CD4-positive, CD25-positive, alpha-beta regulatory T cell (primary cell): ENCODE data around the gene DRC7. TPM values are rescaled to one million over a fixed set of nuclear protein-coding genes. Genes with fewer than 3 reads are reported as not detected.

Experiments used
- ATAC-seq, 2 donors: fragments of 150-1000 bp; cut with Tn5 transposase; one replicate each; pipeline ENCODE4 v1.10.0; 2021; ENCODE audit warnings: low read depth in 2 of 2, moderate number of reproducible peaks in 2 of 2, moderate library complexity in 1 of 2
- DNase-seq, 3 donors: peaks; one replicate each; pipeline versions ENCODE4 v3.0.0 to v3.0.0-alpha.2; 2012 to 2022; ENCODE audit warnings: mixed read lengths in 1 of 3
- H3K27ac ChIP-seq: one replicate; pipeline ENCODE4 v1.7.0; 2013; ENCODE audit warnings: mild to moderate bottlenecking, low read length; ENCODE audit not compliant: insufficient read depth, poor library complexity, severe bottlenecking
- H3K27me3 ChIP-seq: one replicate; pipeline ENCODE4 v1.7.0; 2013; ENCODE audit warnings: low read length; ENCODE audit not compliant: control insufficient read depth, insufficient read depth
- H3K36me3 ChIP-seq: one replicate; pipeline ENCODE4 v1.7.0; 2013; ENCODE audit warnings: mild to moderate bottlenecking, low read length, moderate library complexity; ENCODE audit not compliant: control insufficient read depth, insufficient read depth
- H3K4me1 ChIP-seq: 2 replicates; pipeline ENCODE4 v1.7.0; 2013; ENCODE audit warnings: mild to moderate bottlenecking, low read length; ENCODE audit not compliant: insufficient read depth, control insufficient read depth, poor library complexity, severe bottlenecking
- H3K4me3 ChIP-seq: one replicate; pipeline ENCODE4 v1.7.0; 2013; ENCODE audit warnings: low read depth, mild to moderate bottlenecking, low read length, moderate library complexity
- H3K9me3 ChIP-seq, 2 experiments: 1 replicate in 1 of 2; 2 replicates in 1 of 2; pipeline ENCODE4 v1.7.0; 2013; ENCODE audit warnings: low read length in 2 of 2, mild to moderate bottlenecking in 1 of 2, moderate library complexity in 1 of 2; ENCODE audit not compliant: control insufficient read depth in 2 of 2
- H3K27ac Mint-ChIP-seq, 3 donors: one replicate each; pipeline ENCODE4 v1.8.0; 2020 to 2022; ENCODE audit warnings: mild to moderate bottlenecking in 3 of 3, mixed read lengths in 3 of 3, moderate library complexity in 2 of 3
- H3K27me3 Mint-ChIP-seq: one replicate; pipeline ENCODE4 v1.8.0; 2022; ENCODE audit warnings: mild to moderate bottlenecking, mixed read lengths
- H3K36me3 Mint-ChIP-seq: one replicate; pipeline ENCODE4 v1.8.0; 2020; ENCODE audit warnings: mixed read lengths
- H3K4me1 Mint-ChIP-seq, 4 donors: one replicate each; pipeline ENCODE4 v1.8.0; 2020 to 2022; ENCODE audit warnings: mixed read lengths in 4 of 4, mild to moderate bottlenecking in 1 of 4
- H3K4me3 Mint-ChIP-seq, 4 donors: one replicate each; pipeline ENCODE4 v1.8.0; 2020 to 2022; ENCODE audit warnings: mild to moderate bottlenecking in 4 of 4, mixed read lengths in 4 of 4, moderate library complexity in 3 of 4
- H3K9me3 Mint-ChIP-seq, 7 donors: one replicate each; pipeline ENCODE4 v1.8.0; 2020 to 2022; ENCODE audit warnings: mixed read lengths in 7 of 7, mild to moderate bottlenecking in 3 of 7, moderate library complexity in 2 of 7
- polyA plus RNA-seq, 4 donors: library from polyadenylated mRNA; unstranded; fragments of 300-500 nt; fragmentation: Illumina TruSeq; gene quantifications; one replicate each; pipeline ENCODE4 v1.2.3, GENCODE V29; 2021
- total RNA-seq: library from RNA; stranded (reverse); gene quantifications from one replicate; pipeline ENCODE4 v1.2.3, GENCODE V29; 2022

DRC7 gene
- total and polyA plus RNA-seq, 5 donors from 2014 or later: not detected

GRCh38 chr16:57648581-57649442 is 45.8 kb upstream of the DRC7 start:
- Histone ChIP-seq H3K27me3 (no peaks in the 10 kb centered on the region), H3K4me3 (no peak overlapping the region), H3K9me3 (no peaks in the 10 kb centered on the region), H3K4me1 (peaks cover 14% of the 10 kb centered on the region), H3K36me3 (no peaks in the 10 kb centered on the region), H3K27ac (no peak overlapping the region)
- Mint-ChIP-seq H3K9me3 (no peaks in the 10 kb centered on the region), H3K27ac (peak overlapping the region in 2 of 3 donors; percentile 20 to 38), H3K27me3 (peaks cover 16% of the 10 kb centered on the region), H3K36me3 (no peaks in the 10 kb centered on the region), H3K4me1 (peaks cover 0 to 22% (median 11%) of the 10 kb centered on the region in 4 donors), H3K4me3 (peak overlapping the region in 1 of 4 donors; percentile 28)
- DNase-seq: peak; percentile 69 to 83 (median 80)
- ATAC-seq: peak; percentile 75 to 82

GRCh38 chr16:57649443-57649751 is 45.2 kb upstream of the DRC7 start:
- no peaks in the 10 kb centered on the region for H3K36me3 ChIP-seq
- no peaks in the 10 kb centered on the region for H3K27me3 ChIP-seq
- no peaks in the 10 kb centered on the region for H3K36me3 Mint-ChIP-seq
- H3K27ac ChIP-seq: no peak overlapping the region
- peaks cover 0 to 22% (median 11%) of the 10 kb centered on the region in 4 donors for H3K4me1 Mint-ChIP-seq
- H3K4me3 Mint-ChIP-seq: no peak overlapping the region
- H3K4me3 ChIP-seq: no peak overlapping the region
- no peak for DNase-seq
- H3K9me3 ChIP-seq: no peaks in the 10 kb centered on the region
- no peak for ATAC-seq
- H3K27me3 Mint-ChIP-seq: peaks cover 16% of the 10 kb centered on the region
- no peaks in the 10 kb centered on the region for H3K9me3 Mint-ChIP-seq
- peaks cover 14% of the 10 kb centered on the region for H3K4me1 ChIP-seq
- H3K27ac Mint-ChIP-seq: peak overlapping the region in 2 of 3 donors; percentile 20 to 38

- H3K9me3 ChIP-seq: no peaks in the 10 kb centered on the region
- ATAC-seq (no peak), DNase-seq (no peak)
- no peaks in the 10 kb centered on the region for H3K36me3 ChIP-seq
- H3K4me3 ChIP-seq: no peak overlapping the region
- Mint-ChIP-seq H3K36me3 (no peaks in the 10 kb centered on the region), H3K4me3 (no peak overlapping the region), H3K27me3 (peaks cover 16% of the 10 kb centered on the region), H3K4me1 (peaks cover 0 to 22% (median 11%) of the 10 kb centered on the region in 4 donors), H3K9me3 (no peaks in the 10 kb centered on the region), H3K27ac (peak overlapping the region in 1 of 3 donors; percentile 60)
- H3K27ac ChIP-seq: no peak overlapping the region
- no peaks in the 10 kb centered on the region for H3K27me3 ChIP-seq
- peaks cover 14% of the 10 kb centered on the region for H3K4me1 ChIP-seq
These were observed 44.8 kb upstream of the DRC7 start for GRCh38 chr16:57649846-57650245.

GRCh38 chr16:57651344-57652333 is 43.0 kb upstream of the DRC7 start:
- H3K4me3 ChIP-seq: no peak overlapping the region
- Mint-ChIP-seq H3K36me3 (no peaks in the 10 kb centered on the region), H3K27ac (peak overlapping the region; percentile 14 to 85 (median 34)), H3K4me1 (peaks cover 0 to 22% (median 11%) of the 10 kb centered on the region in 4 donors), H3K27me3 (peaks cover 16% of the 10 kb centered on the region), H3K4me3 (peak overlapping the region in 1 of 4 donors; percentile 23), H3K9me3 (no peaks in the 10 kb centered on the region)
- H3K36me3 ChIP-seq: no peaks in the 10 kb centered on the region
- ATAC-seq: peak in 1 of 2 donors; percentile 25
- H3K4me1 ChIP-seq: peaks cover 14% of the 10 kb centered on the region
- no peaks in the 10 kb centered on the region for H3K9me3 ChIP-seq
- no peak overlapping the region for H3K27ac ChIP-seq
- no peaks in the 10 kb centered on the region for H3K27me3 ChIP-seq
- DNase-seq: peak in 1 of 3 donors; percentile 67

GRCh38 chr16:57652695-57653471 is 41.7 kb upstream of the DRC7 start:
- H3K9me3 ChIP-seq: no peaks in the 10 kb centered on the region
- H3K4me3 ChIP-seq: no peak overlapping the region
- H3K27ac ChIP-seq: no peak overlapping the region
- no peaks in the 10 kb centered on the region for H3K36me3 ChIP-seq
- Mint-ChIP-seq H3K4me3 (no peak overlapping the region), H3K36me3 (no peaks in the 10 kb centered on the region), H3K4me1 (peaks cover 0 to 22% (median 11%) of the 10 kb centered on the region in 4 donors), H3K27me3 (peaks cover 16% of the 10 kb centered on the region), H3K27ac (no peak overlapping the region), H3K9me3 (no peaks in the 10 kb centered on the region)
- H3K4me1 ChIP-seq: peaks cover 14% of the 10 kb centered on the region
- DNase-seq: no peak
- no peak for ATAC-seq
- H3K27me3 ChIP-seq: no peaks in the 10 kb centered on the region

- H3K27ac Mint-ChIP-seq: no peak overlapping the region
- Histone ChIP-seq H3K27ac (no peak overlapping the region), H3K4me1 (peaks cover 8% of the 10 kb centered on the region), H3K4me3 (no peak overlapping the region), H3K9me3 (no peaks in the 10 kb centered on the region), H3K36me3 (no peaks in the 10 kb centered on the region), H3K27me3 (no peaks in the 10 kb centered on the region)
- DNase-seq (no peak), ATAC-seq (no peak)
- H3K4me3 Mint-ChIP-seq: no peak overlapping the region
- H3K36me3 Mint-ChIP-seq: no peaks in the 10 kb centered on the region
- H3K9me3 Mint-ChIP-seq: no peaks in the 10 kb centered on the region
- H3K4me1 Mint-ChIP-seq: peaks cover 0 to 16% (median 10%) of the 10 kb centered on the region in 4 donors
- H3K27me3 Mint-ChIP-seq: peaks cover 14% of the 10 kb centered on the region
These were observed 40.7 kb upstream of the DRC7 start for GRCh38 chr16:57653936-57654335.

GRCh38 chr16:57656342-57656955 is 38.2 kb upstream of the DRC7 start:
- Mint-ChIP-seq H3K27ac (no peak overlapping the region), H3K9me3 (no peaks in the 10 kb centered on the region), H3K36me3 (no peaks in the 10 kb centered on the region), H3K27me3 (peaks cover 4% of the 10 kb centered on the region), H3K4me1 (peaks cover 0 to 10% (median 7%) of the 10 kb centered on the region in 4 donors), H3K4me3 (no peak overlapping the region)
- H3K4me3 ChIP-seq: no peak overlapping the region
- peaks cover 8% of the 10 kb centered on the region for H3K4me1 ChIP-seq
- H3K36me3 ChIP-seq: no peaks in the 10 kb centered on the region
- no peaks in the 10 kb centered on the region for H3K9me3 ChIP-seq
- DNase-seq: no peak
- ATAC-seq: no peak
- H3K27ac ChIP-seq: no peak overlapping the region
- H3K27me3 ChIP-seq: no peaks in the 10 kb centered on the region
